HepG2 (cell line): ENCODE results near the gene COX7A1. TPM values are rescaled to one million over a fixed set of nuclear protein-coding genes. Genes with fewer than 3 reads are reported as not detected.
A peak's percentile ranks its signal among the peaks of the same experiment; 100 is the strongest.

Experiments
- DMAP1 ChIP-seq: IDR thresholded peaks from 2 replicates; pipeline ENCODE4 v1.6.1; 2016
- ELF3 ChIP-seq: IDR thresholded peaks from 2 replicates; pipeline ENCODE4 v1.6.1; 2016; ENCODE audit warnings: missing genetic modification reagents, missing compliant biosample characterization
- ETV6 ChIP-seq: sonication (generic); formaldehyde crosslinking; conservative IDR thresholded peaks from 2 replicates; pipeline ENCODE4 v1.4.0; 2020; ENCODE audit warnings: missing genetic modification reagents
- FOXA1 ChIP-seq, 2 experiments: fragments of 450-650 bp in 1 of 2; sonication (generic) in 1 of 2; formaldehyde crosslinking in 1 of 2; IDR thresholded peaks; 2 replicates each; pipeline versions ENCODE4 v1.4.0 to v1.6.1; 2016 to 2020; ENCODE audit warnings: missing genetic modification reagents in 1 of 2
- REPIN1 ChIP-seq: sonication (generic); formaldehyde crosslinking; IDR thresholded peaks from 2 replicates; pipeline ENCODE4 v1.8.0; 2022; ENCODE audit warnings: missing genetic modification reagents, low read depth, mild to moderate bottlenecking, borderline replicate concordance
- REXO4 ChIP-seq: sonication (generic); formaldehyde crosslinking; IDR thresholded peaks from 2 replicates; pipeline ENCODE4 v1.8.0; 2022; ENCODE audit warnings: missing genetic modification reagents, mild to moderate bottlenecking, borderline replicate concordance
- SMAD1 ChIP-seq: sonication (generic); formaldehyde crosslinking; IDR thresholded peaks from 2 replicates; pipeline ENCODE4 v1.4.0; 2020; ENCODE audit warnings: missing genetic modification reagents, low read depth, mild to moderate bottlenecking, borderline replicate concordance
- ZBTB20 ChIP-seq: sonication (generic); formaldehyde crosslinking; IDR thresholded peaks from 2 replicates; pipeline ENCODE4 v1.8.1; 2023; ENCODE audit warnings: missing genetic modification reagents, low read depth, mild to moderate bottlenecking, borderline replicate concordance
- ZC3H4 ChIP-seq: sonication (generic); formaldehyde crosslinking; IDR thresholded peaks from 2 replicates; pipeline ENCODE4 v1.4.0; 2020; ENCODE audit warnings: missing genetic modification reagents, borderline replicate concordance
- ZNF547 ChIP-seq: sonication (generic); formaldehyde crosslinking; IDR thresholded peaks from 2 replicates; pipeline ENCODE4 v1.5.1; 2020; ENCODE audit warnings: mild to moderate bottlenecking, missing genetic modification reagents
- ZNF703 ChIP-seq: sonication (generic); formaldehyde crosslinking; IDR thresholded peaks from 2 replicates; pipeline ENCODE4 v1.5.1; 2020; ENCODE audit warnings: missing genetic modification reagents, mild to moderate bottlenecking, moderate library complexity, borderline replicate concordance
- ZNF720 ChIP-seq: sonication (generic); formaldehyde crosslinking; IDR thresholded peaks from 2 replicates; pipeline ENCODE4 v1.4.0; 2020; ENCODE audit warnings: missing genetic modification reagents
- ZNF878 ChIP-seq: sonication (generic); formaldehyde crosslinking; IDR thresholded peaks from 2 replicates; pipeline ENCODE4 v1.8.1; 2023; ENCODE audit warnings: mild to moderate bottlenecking, missing genetic modification reagents, moderate library complexity
- polyA plus RNA-seq, 8 experiments: library from polyadenylated mRNA; depleted of rRNA in 3 of 8; stranded (reverse) in 7 of 8; unstranded in 1 of 8; fragments of >200 nt; fragmentation: Illumina TruSeq in 4 of 8; extraction: Trizol in 4 of 8; gene quantifications; 2 replicates each; pipeline versions ENCODE4 v1.2.1 to v1.2.3, GENCODE V29; 2011 to 2016; ENCODE audit warnings: low read depth in 4 of 8, missing spikeins in 1 of 8, mixed read lengths in 1 of 8; ENCODE audit not compliant: insufficient read depth in 1 of 8
- total RNA-seq, 5 experiments: library from RNA; depleted of rRNA; stranded (reverse); fragments of >200 nt; fragmentation: Illumina TruSeq; extraction: Trizol; gene quantifications; 2 replicates each; pipeline ENCODE4 v1.2.3, GENCODE V29; 2016; ENCODE audit warnings: low read depth in 1 of 5
- TF ChIP-seq, protein P1 (sequence below): sonication (generic); formaldehyde crosslinking; IDR thresholded peaks from 2 replicates; pipeline ENCODE4 v1.4.0; 2020; ENCODE audit warnings: missing genetic modification reagents
- TF ChIP-seq, protein P2 (sequence below): sonication (generic); formaldehyde crosslinking; IDR thresholded peaks from 2 replicates; pipeline ENCODE4 v1.9.0; 2021; ENCODE audit warnings: missing genetic modification reagents, borderline replicate concordance
- TF ChIP-seq, protein P3 (sequence below): sonication (generic); formaldehyde crosslinking; IDR thresholded peaks from 2 replicates; pipeline ENCODE4 v1.5.1; 2020; ENCODE audit warnings: missing genetic modification reagents, mild to moderate bottlenecking, borderline replicate concordance
- TF ChIP-seq, protein P4 (sequence below): IDR thresholded peaks from 2 replicates; pipeline ENCODE4 v1.6.1; 2016

The COX7A1 gene
- total and polyA plus RNA-seq, 2 of the 13 experiments (the other 11 are each of a cell fraction or from before 2014, with no cell fraction given): not detected

DNA sequence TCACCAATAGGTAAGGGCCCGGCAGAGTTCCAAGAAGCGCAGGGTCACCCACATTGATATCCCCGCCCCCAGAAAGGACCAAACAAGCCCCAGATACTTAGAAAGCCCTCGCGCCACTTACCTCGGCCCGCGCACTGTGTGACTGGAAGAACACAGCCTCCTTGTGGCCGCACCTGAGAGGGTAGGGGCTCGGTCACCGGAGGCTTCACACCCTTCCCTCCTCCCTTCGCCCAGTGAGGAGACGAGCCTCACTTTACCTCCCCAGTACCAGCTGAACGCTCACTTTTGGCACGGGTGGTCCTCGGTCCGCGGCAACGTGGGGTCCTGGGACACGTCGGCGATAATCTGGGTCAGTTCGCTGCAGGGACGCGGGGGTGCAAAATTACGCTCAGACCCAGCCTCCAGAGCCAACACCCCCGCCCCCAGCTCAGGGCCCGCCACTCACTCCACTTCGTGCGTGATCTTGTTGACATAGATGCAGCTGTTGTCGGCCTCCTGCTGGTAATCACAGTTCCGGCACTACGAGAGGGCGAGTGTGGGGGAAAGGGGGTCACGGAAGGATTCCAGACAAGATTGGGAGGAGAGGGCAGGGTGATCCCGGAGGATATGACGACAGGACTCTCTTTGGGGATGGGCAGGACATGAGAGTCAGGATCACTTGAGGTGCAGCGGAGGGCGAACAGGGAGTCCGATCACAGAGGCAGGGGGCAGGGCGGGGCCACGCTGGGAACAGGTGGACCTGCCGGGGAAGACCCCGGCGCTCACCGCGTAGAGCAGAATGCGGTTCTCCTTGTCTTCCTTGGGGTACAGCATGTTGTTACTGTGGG, 38.1 kb downstream of the COX7A1 start (continued):
- TF ChIP-seq, protein P1, sequence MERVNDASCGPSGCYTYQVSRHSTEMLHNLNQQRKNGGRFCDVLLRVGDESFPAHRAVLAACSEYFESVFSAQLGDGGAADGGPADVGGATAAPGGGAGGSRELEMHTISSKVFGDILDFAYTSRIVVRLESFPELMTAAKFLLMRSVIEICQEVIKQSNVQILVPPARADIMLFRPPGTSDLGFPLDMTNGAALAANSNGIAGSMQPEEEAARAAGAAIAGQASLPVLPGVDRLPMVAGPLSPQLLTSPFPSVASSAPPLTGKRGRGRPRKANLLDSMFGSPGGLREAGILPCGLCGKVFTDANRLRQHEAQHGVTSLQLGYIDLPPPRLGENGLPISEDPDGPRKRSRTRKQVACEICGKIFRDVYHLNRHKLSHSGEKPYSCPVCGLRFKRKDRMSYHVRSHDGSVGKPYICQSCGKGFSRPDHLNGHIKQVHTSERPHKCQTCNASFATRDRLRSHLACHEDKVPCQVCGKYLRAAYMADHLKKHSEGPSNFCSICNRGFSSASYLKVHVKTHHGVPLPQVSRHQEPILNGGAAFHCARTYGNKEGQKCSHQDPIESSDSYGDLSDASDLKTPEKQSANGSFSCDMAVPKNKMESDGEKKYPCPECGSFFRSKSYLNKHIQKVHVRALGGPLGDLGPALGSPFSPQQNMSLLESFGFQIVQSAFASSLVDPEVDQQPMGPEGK (CRISPR knock-in tag): 0 out of 2 replicates have a peak, but pooled peaks have one; percentile 32
- TF ChIP-seq REXO4 (no peak), SMAD1 (peak; percentile 86; the same call in 1 of the 2 replicates), DMAP1 (CRISPR knock-in tag) (no peak), ETV6 (CRISPR knock-in tag) (no peak), REPIN1 (CRISPR knock-in tag) (no peak), ZBTB20 (no peak), ZNF878 (no peak), ELF3 (no peak), ZNF547 (CRISPR knock-in tag) (no peak), ZC3H4 (CRISPR knock-in tag) (no peak), FOXA1 (IDR thresholded peaks at IDR 0.05) (no peak), FOXA1 (CRISPR knock-in tag; IDR thresholded peaks at IDR 0.05) (peak; percentile 50; the same call in 1 of the 2 replicates), ZNF703 (CRISPR knock-in tag) (no peak), ZNF720 (no peak)
- TF ChIP-seq, protein P2, sequence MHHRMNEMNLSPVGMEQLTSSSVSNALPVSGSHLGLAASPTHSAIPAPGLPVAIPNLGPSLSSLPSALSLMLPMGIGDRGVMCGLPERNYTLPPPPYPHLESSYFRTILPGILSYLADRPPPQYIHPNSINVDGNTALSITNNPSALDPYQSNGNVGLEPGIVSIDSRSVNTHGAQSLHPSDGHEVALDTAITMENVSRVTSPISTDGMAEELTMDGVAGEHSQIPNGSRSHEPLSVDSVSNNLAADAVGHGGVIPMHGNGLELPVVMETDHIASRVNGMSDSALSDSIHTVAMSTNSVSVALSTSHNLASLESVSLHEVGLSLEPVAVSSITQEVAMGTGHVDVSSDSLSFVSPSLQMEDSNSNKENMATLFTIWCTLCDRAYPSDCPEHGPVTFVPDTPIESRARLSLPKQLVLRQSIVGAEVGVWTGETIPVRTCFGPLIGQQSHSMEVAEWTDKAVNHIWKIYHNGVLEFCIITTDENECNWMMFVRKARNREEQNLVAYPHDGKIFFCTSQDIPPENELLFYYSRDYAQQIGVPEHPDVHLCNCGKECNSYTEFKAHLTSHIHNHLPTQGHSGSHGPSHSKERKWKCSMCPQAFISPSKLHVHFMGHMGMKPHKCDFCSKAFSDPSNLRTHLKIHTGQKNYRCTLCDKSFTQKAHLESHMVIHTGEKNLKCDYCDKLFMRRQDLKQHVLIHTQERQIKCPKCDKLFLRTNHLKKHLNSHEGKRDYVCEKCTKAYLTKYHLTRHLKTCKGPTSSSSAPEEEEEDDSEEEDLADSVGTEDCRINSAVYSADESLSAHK: no peak
- TF ChIP-seq, protein P3, sequence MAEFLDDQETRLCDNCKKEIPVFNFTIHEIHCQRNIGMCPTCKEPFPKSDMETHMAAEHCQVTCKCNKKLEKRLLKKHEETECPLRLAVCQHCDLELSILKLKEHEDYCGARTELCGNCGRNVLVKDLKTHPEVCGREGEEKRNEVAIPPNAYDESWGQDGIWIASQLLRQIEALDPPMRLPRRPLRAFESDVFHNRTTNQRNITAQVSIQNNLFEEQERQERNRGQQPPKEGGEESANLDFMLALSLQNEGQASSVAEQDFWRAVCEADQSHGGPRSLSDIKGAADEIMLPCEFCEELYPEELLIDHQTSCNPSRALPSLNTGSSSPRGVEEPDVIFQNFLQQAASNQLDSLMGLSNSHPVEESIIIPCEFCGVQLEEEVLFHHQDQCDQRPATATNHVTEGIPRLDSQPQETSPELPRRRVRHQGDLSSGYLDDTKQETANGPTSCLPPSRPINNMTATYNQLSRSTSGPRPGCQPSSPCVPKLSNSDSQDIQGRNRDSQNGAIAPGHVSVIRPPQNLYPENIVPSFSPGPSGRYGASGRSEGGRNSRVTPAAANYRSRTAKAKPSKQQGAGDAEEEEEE (CRISPR knock-in tag): no peak
- TF ChIP-seq, protein P4, sequence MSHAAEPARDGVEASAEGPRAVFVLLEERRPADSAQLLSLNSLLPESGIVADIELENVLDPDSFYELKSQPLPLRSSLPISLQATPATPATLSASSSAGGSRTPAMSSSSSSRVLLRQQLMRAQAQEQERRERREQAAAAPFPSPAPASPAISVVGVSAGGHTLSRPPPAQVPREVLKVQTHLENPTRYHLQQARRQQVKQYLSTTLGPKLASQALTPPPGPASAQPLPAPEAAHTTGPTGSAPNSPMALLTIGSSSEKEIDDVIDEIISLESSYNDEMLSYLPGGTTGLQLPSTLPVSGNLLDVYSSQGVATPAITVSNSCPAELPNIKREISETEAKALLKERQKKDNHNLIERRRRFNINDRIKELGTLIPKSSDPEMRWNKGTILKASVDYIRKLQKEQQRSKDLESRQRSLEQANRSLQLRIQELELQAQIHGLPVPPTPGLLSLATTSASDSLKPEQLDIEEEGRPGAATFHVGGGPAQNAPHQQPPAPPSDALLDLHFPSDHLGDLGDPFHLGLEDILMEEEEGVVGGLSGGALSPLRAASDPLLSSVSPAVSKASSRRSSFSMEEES: no peak
